Gastroesophageal sphincter (tissue), 4 donors: ENCODE measurements around the gene IER3IP1. TPM values are rescaled to one million over a fixed set of nuclear protein-coding genes. Genes with fewer than 3 reads are reported as not detected.
"Not testable (repeated sequence)": the region's sequence is repeated elsewhere in the genome, so short reads cannot be mapped to it uniquely, and the experiment has no call there.

ENCODE experiments used
- ATAC-seq: fragments of 150-250 bp; one replicate; pipeline ENCODE4 v1.9.1; 2016; ENCODE audit warnings: mild to moderate bottlenecking, moderate library complexity
- H3K27ac ChIP-seq, 4 donors: fragments of 200-600 bp; sonication (generic) in 3 of 4; 1 replicate in 3 of 4; 2 replicates in 1 of 4; pipeline ENCODE4 v1.5.1; 2016 to 2019
- H3K27me3 ChIP-seq: fragments of 200-600 bp; sonication (generic); one replicate; pipeline ENCODE4 v1.5.1; 2019
- H3K36me3 ChIP-seq, 2 donors: fragments of 200-600 bp; sonication (generic); one replicate each; pipeline ENCODE4 v1.5.1; 2019; ENCODE audit warnings: control low read depth in 1 of 2
- H3K4me1 ChIP-seq, 3 donors: fragments of 200-600 bp; sonication (generic); 1 replicate in 2 of 3; 2 replicates in 1 of 3; pipeline ENCODE4 v1.5.1; 2016 to 2019; ENCODE audit warnings: control low read depth in 2 of 3
- H3K4me3 ChIP-seq, 2 donors: fragments of 200-600 bp; sonication (generic); one replicate each; pipeline ENCODE4 v1.5.1; 2019; ENCODE audit warnings: mild to moderate bottlenecking in 1 of 2, moderate library complexity in 1 of 2
- H3K9me3 ChIP-seq, 3 donors: fragments of 200-600 bp; sonication (generic); one replicate each; pipeline ENCODE4 v1.5.1; 2017 to 2019; ENCODE audit warnings: control low read depth in 2 of 3
- EP300 ChIP-seq: sonication (generic); formaldehyde crosslinking; IDR thresholded peaks from one replicate; pipeline ENCODE4 v1.6.1; 2017; ENCODE audit warnings: antibody characterized with exemption, mild to moderate bottlenecking
- POLR2A ChIP-seq, 2 donors: fragments of 450-650 bp; IDR thresholded peaks; one replicate each; pipeline ENCODE4 v1.6.1; 2017; ENCODE audit warnings: antibody characterized with exemption in 2 of 2, mild to moderate bottlenecking in 2 of 2, moderate library complexity in 1 of 2
- POLR2AphosphoS5 ChIP-seq: sonication (generic); formaldehyde crosslinking; IDR thresholded peaks from one replicate; pipeline ENCODE4 v1.6.1; 2017; ENCODE audit warnings: antibody characterized with exemption
- WGBS, 2 donors: methylation state at CpG; one replicate each; pipeline ENCODE4 v1.1.5; 2018; ENCODE audit warnings: low coverage in 1 of 2; 5-methylcytosine and 5-hydroxymethylcytosine counted together
- total RNA-seq, 4 donors: library from RNA; depleted of rRNA; stranded (reverse); fragments of >200 nt; gene quantifications; one replicate each; pipeline ENCODE4 v1.1.0, GENCODE V29; 2016
- TF ChIP-seq, protein P1 (sequence below), 4 experiments: fragments of 200-600 bp in 2 of 4; fragments of 450-650 bp in 2 of 4; sonication (generic) in 1 of 4; IDR thresholded peaks; one replicate each; pipeline ENCODE4 v1.5.1; 2017 to 2019; ENCODE audit warnings: antibody characterized with exemption in 4 of 4, mild to moderate bottlenecking in 2 of 4, moderate library complexity in 2 of 4

IER3IP1 gene
- total RNA-seq, 4 donors from 2014 or later: 7.1 to 13.8 (median 10.5) TPM

DNA sequence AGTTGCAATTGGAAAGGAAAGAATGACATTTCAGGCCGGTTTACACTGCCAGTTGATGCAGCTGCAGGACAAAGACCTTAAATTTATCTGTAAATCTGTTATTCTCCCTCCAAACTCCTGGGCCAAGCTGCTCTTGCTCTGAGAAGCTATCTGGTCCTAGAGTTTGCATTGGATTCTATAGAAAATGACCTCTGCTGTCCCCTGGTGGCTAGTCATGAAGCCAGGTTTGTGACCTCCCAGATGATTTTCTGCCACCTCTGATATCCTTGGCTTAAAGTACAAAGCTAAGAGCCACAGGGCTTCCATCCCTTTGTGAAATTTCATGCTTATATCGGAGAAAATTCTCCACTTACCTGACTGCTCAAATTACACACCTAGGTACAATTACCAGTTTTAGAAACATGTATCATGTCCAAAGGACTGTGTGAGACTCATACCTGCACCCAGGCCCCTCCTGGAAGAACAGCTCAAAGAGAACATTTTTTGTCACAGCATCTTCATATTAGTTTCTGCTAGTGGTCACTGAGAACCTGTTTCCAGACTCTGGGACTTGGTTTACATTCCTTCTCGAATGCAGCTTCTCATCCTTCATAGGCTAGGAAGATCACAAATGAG is 28.9 kb upstream of the IER3IP1 start:
- H3K27me3 ChIP-seq: peaks cover 7% of the 10 kb centered on the region
- no peaks in the 10 kb centered on the region for H3K4me1 ChIP-seq
- no peak overlapping the region for H3K27ac ChIP-seq
- WGBS, 2 donors: 25 to 51% methylated on average over 3 of the region's 3 CpGs
- TF ChIP-seq, protein P1, sequence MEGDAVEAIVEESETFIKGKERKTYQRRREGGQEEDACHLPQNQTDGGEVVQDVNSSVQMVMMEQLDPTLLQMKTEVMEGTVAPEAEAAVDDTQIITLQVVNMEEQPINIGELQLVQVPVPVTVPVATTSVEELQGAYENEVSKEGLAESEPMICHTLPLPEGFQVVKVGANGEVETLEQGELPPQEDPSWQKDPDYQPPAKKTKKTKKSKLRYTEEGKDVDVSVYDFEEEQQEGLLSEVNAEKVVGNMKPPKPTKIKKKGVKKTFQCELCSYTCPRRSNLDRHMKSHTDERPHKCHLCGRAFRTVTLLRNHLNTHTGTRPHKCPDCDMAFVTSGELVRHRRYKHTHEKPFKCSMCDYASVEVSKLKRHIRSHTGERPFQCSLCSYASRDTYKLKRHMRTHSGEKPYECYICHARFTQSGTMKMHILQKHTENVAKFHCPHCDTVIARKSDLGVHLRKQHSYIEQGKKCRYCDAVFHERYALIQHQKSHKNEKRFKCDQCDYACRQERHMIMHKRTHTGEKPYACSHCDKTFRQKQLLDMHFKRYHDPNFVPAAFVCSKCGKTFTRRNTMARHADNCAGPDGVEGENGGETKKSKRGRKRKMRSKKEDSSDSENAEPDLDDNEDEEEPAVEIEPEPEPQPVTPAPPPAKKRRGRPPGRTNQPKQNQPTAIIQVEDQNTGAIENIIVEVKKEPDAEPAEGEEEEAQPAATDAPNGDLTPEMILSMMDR (IDR thresholded peaks at IDR 0.05): peak; percentile 44 to 80 (median 59)
- TF ChIP-seq POLR2AphosphoS5: no peak
- no peak for ATAC-seq
- no peak overlapping the region for H3K4me3 ChIP-seq
- no peaks in the 10 kb centered on the region for H3K36me3 ChIP-seq
- no peaks in the 10 kb centered on the region for H3K9me3 ChIP-seq

DNA sequence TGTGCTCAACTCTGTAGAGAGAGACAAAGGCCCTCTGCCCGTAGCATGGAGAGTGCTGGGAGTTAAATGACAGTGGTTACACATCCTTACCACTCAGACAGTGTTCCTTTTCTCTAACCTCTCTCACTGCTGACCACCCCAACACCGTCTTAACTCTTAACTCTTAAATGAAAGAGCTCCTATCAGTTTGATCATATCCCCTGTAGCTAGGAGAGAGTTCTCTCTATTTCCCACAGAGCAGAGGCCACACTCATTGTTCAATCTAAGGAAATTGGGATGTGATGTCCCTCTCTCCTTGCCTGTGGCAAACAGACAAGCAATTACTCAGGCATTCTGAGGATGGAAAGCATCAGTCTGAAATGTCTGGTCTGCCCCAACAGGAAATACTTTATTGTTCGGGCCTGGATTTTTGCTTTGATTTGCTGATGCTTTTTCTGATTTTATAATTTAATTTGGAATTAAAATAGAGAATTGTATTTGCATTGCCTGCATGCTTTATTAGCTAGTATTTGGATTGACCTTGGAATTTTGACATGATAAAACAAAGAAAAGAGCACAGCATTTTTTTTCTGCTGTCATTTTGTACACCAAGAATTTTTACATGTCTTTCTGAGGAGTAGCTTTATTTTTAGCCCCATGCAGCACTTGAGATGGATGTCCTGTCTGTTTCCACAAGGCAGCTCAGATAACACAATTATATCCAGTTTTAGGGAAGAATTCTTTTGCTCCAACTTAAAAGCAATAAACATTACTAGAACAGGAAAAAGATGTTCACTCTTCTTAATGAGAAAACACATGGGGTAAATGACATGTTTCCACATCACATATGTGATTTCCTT is 27.7 kb upstream of the IER3IP1 start:
- no peak overlapping the region for H3K27ac ChIP-seq
- no peaks in the 10 kb centered on the region for H3K27me3 ChIP-seq
- 34 to 57% methylated on average over 3 of the region's 3 CpGs for WGBS, 2 donors
- no peak overlapping the region for H3K4me3 ChIP-seq
- TF ChIP-seq POLR2A (IDR thresholded peaks at IDR 0.05): no peak
- TF ChIP-seq, protein P1 (IDR thresholded peaks at IDR 0.05): no peak
- TF ChIP-seq EP300: no peak
- TF ChIP-seq POLR2AphosphoS5: no peak
- H3K4me1 ChIP-seq: no peaks in the 10 kb centered on the region
- no peaks in the 10 kb centered on the region for H3K9me3 ChIP-seq
- ATAC-seq: no peak
- H3K36me3 ChIP-seq: no peaks in the 10 kb centered on the region

DNA sequence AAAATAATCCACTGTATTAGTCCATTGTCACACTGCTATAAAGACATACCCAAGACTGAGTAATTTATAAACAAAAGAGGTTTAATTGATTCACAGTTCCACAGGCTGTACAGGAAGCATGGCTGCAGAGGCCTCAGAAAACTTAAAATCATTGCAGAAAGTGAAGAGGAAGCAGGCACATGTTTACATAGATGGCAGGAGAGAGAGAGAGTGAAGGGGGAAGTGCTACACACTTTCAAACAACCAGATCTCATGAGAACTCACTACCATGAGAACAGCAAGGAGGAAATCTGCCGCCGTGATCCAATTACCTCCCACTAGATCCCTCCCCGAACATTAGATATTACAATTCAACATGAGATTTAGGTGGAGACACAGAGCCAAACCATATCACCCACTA is 19.8 kb upstream of the IER3IP1 start:
- not testable (repeated sequence) for H3K27ac ChIP-seq, H3K4me1 ChIP-seq, ATAC-seq, H3K4me3 ChIP-seq, H3K27me3 ChIP-seq, H3K36me3 ChIP-seq, H3K9me3 ChIP-seq
- WGBS, 2 donors: 41 to 59% methylated on average over 3 of the region's 3 CpGs

DNA sequence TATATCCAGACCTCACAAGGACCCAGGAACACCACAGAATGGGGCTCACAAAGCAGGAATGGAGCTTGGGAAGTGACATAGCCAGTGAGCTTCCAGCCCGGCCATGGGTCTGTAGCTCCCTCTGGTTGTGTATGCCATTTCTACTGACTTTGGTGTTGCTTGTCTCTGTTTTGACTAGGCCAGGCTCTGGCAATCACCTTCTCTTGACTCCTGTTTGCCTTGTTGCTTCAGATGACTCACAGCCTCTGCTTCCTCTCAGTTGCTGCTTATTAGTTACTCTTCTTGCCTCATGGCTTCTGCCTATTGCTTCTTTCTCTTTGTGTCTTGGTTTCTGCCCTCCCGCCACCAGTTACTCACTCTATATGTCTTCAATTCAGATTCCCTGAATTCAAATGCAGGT is 15.8 kb upstream of the IER3IP1 start:
- WGBS, 2 donors: 50 to 96% methylated on average over 1 to 2 of the region's 2 CpGs

DNA sequence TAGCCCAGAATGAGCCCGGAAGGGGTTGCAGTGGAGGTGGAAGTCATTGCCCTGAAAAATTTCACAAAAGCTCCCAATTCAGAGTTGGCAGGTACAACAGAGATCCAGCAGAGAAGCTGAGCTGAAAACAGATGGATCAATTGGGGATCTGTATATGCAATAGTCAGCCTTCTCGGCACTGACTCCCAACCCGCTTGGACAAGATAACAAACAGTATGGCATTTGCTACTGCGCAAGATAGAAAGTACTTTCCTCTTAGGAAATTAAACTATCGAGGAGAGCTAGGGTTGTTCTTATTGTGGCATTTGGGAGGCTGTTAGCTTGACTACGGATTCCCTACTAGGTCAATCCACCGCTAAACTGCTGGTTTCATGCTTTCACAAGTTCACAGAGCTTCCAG is 11.6 kb upstream of the IER3IP1 start:
- TF ChIP-seq, protein P1 (IDR thresholded peaks at IDR 0.05): no peak
- no peak for TF ChIP-seq POLR2A (IDR thresholded peaks at IDR 0.05)
- no peak for TF ChIP-seq EP300
- no peak for TF ChIP-seq POLR2AphosphoS5
- Histone ChIP-seq H3K27ac (no peak overlapping the region), H3K4me1 (no peaks in the 10 kb centered on the region), H3K9me3 (no peaks in the 10 kb centered on the region), H3K36me3 (no peaks in the 10 kb centered on the region), H3K4me3 (no peak overlapping the region), H3K27me3 (no peaks in the 10 kb centered on the region)
- WGBS, 2 donors: 64 to 77% methylated on average over 3 to 7 of the region's 7 CpGs
- no peak for ATAC-seq

More for the DNA sequence above, 15.8 kb upstream of the IER3IP1 start:
- Histone ChIP-seq H3K27me3 (no peaks in the 10 kb centered on the region), H3K9me3 (no peaks in the 10 kb centered on the region), H3K4me3 (no peak overlapping the region), H3K27ac (no peak overlapping the region), H3K36me3 (no peaks in the 10 kb centered on the region), H3K4me1 (no peaks in the 10 kb centered on the region)
- no peak for ATAC-seq
- TF ChIP-seq POLR2A (IDR thresholded peaks at IDR 0.05) (no peak), POLR2AphosphoS5 (no peak), EP300 (no peak)
- TF ChIP-seq, protein P1 (IDR thresholded peaks at IDR 0.05): no peak
